ENCODE data around the gene PIP5K1B. TPM values are rescaled to one million over a fixed set of nuclear protein-coding genes. Genes with fewer than 3 reads are reported as not detected.

The PIP5K1B gene
- polyA plus RNA-seq, 1 donor (not counting 4 experiments of a cell fraction or from before 2014, with no cell fraction given): not detected

- H3K4me3 ChIP-seq (ENCODE audit: control insufficient read depth in 2 of 3, extremely low read depth in 1 of 3, insufficient read depth in 2 of 3, low read depth in 1 of 3, low read length in 3 of 3): no peak overlapping the region
- no peaks in the 10 kb centered on the region for H4K20me1 ChIP-seq (ENCODE audit: control insufficient read depth, extremely low read depth, insufficient read depth, low read length)
- H3K27me3 ChIP-seq (ENCODE audit: control insufficient read depth, extremely low read depth, insufficient read depth, low read length): no peaks in the 10 kb centered on the region
- H3K9me3 ChIP-seq (ENCODE audit: control insufficient read depth, low read depth, low read length): no peaks in the 10 kb centered on the region
- no peaks in the 10 kb centered on the region for H3K36me3 ChIP-seq (ENCODE audit: control insufficient read depth in 2 of 2, extremely low read depth in 1 of 2, insufficient read depth in 2 of 2, low read length in 2 of 2)
- H3K4me2 ChIP-seq (ENCODE audit: control insufficient read depth, extremely low read depth, insufficient read depth, low read depth, low read length): no peak overlapping the region
- dilution Hi-C loops (cut with MboI; ENCODE audit: extremely low pct_ligation_motif_present, low sequenced_read_pairs): no loop called here
- H3K79me2 ChIP-seq (ENCODE audit: control insufficient read depth, insufficient read depth, low read length): no peaks in the 10 kb centered on the region
- FAIRE-seq (no peak), DNase-seq (ENCODE audit: low read depth, low spot score) (no peak)
- H2AFZ ChIP-seq (ENCODE audit: control insufficient read depth, low read length): no peak overlapping the region
- no peaks in the 10 kb centered on the region for H3K9me1 ChIP-seq (ENCODE audit: control insufficient read depth, extremely low read depth, insufficient read depth, low read length)
- no peak for TF ChIP-seq EZH2 (IDR thresholded peaks at IDR 0.05; ENCODE audit: low read length)
- TF ChIP-seq, protein P1, sequence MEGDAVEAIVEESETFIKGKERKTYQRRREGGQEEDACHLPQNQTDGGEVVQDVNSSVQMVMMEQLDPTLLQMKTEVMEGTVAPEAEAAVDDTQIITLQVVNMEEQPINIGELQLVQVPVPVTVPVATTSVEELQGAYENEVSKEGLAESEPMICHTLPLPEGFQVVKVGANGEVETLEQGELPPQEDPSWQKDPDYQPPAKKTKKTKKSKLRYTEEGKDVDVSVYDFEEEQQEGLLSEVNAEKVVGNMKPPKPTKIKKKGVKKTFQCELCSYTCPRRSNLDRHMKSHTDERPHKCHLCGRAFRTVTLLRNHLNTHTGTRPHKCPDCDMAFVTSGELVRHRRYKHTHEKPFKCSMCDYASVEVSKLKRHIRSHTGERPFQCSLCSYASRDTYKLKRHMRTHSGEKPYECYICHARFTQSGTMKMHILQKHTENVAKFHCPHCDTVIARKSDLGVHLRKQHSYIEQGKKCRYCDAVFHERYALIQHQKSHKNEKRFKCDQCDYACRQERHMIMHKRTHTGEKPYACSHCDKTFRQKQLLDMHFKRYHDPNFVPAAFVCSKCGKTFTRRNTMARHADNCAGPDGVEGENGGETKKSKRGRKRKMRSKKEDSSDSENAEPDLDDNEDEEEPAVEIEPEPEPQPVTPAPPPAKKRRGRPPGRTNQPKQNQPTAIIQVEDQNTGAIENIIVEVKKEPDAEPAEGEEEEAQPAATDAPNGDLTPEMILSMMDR (optimal IDR thresholded peaks at IDR 0.05 in 1 of 3, IDR thresholded peaks at IDR 0.05 in 1 of 3, conservative IDR thresholded peaks at IDR 0.05 in 1 of 3; ENCODE audit: extremely low read depth in 1 of 3, insufficient read depth in 2 of 3, low read length in 3 of 3): no peak
- H3K27ac ChIP-seq (ENCODE audit: control insufficient read depth, insufficient read depth, low read length): no peak overlapping the region
- no peaks in the 10 kb centered on the region for H3K4me1 ChIP-seq (ENCODE audit: control insufficient read depth, extremely low read depth, insufficient read depth, low read length)
- H3K9ac ChIP-seq (ENCODE audit: control insufficient read depth, extremely low read depth, insufficient read depth, low read length): no peak overlapping the region
These were observed 88.7 kb downstream of the PIP5K1B start for GRCh38 chr9:68793605-68794343.

DNA sequence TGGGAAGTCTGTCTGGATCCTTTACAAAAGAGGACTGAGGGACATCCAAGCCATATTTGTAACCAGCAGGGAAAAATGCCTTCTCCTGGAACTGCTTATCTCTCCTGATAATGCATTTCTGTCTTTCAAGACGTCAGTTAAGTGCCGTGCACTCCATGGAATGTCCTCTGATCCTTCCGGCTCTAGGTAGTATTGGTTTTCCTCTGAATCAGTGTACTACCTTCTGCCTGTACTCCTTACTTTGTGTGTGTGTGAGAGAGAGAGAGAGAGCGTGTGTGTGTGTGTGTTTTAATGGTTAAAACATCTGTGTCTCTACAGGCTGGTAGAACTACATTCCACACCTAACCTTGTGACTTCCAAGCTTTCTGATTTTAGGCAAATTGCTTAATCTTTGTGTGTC, 89.9 kb downstream of the PIP5K1B start:
- FAIRE-seq: no peak
- dilution Hi-C loops (cut with MboI; ENCODE audit: extremely low pct_ligation_motif_present, low sequenced_read_pairs): no loop called here
- Histone ChIP-seq H3K27ac (ENCODE audit: control insufficient read depth, insufficient read depth, low read length) (no peak overlapping the region), H3K4me1 (ENCODE audit: control insufficient read depth, extremely low read depth, insufficient read depth, low read length) (no peaks in the 10 kb centered on the region), H3K9me1 (ENCODE audit: control insufficient read depth, extremely low read depth, insufficient read depth, low read length) (no peaks in the 10 kb centered on the region), H3K79me2 (ENCODE audit: control insufficient read depth, insufficient read depth, low read length) (no peaks in the 10 kb centered on the region), H3K36me3 (ENCODE audit: control insufficient read depth in 2 of 2, extremely low read depth in 1 of 2, insufficient read depth in 2 of 2, low read length in 2 of 2) (no peaks in the 10 kb centered on the region), H3K4me2 (ENCODE audit: control insufficient read depth, extremely low read depth, insufficient read depth, low read depth, low read length) (no peak overlapping the region), H3K9me3 (ENCODE audit: control insufficient read depth, low read depth, low read length) (no peaks in the 10 kb centered on the region), H3K4me3 (ENCODE audit: control insufficient read depth in 2 of 3, extremely low read depth in 1 of 3, insufficient read depth in 2 of 3, low read depth in 1 of 3, low read length in 3 of 3) (no peak overlapping the region), H3K9ac (ENCODE audit: control insufficient read depth, extremely low read depth, insufficient read depth, low read length) (no peak overlapping the region), H4K20me1 (ENCODE audit: control insufficient read depth, extremely low read depth, insufficient read depth, low read length) (no peaks in the 10 kb centered on the region), H2AFZ (ENCODE audit: control insufficient read depth, low read length) (no peak overlapping the region), H3K27me3 (ENCODE audit: control insufficient read depth, extremely low read depth, insufficient read depth, low read length) (no peaks in the 10 kb centered on the region)
- no peak for TF ChIP-seq EZH2 (IDR thresholded peaks at IDR 0.05; ENCODE audit: low read length)
- no peak for DNase-seq (ENCODE audit: low read depth, low spot score)

- no peaks in the 10 kb centered on the region for H3K9me3 ChIP-seq (ENCODE audit: control insufficient read depth, low read depth, low read length)
- H3K27ac ChIP-seq (ENCODE audit: control insufficient read depth, insufficient read depth, low read length): no peak overlapping the region
- H2AFZ ChIP-seq (ENCODE audit: control insufficient read depth, low read length): no peak overlapping the region
- H3K9me1 ChIP-seq (ENCODE audit: control insufficient read depth, extremely low read depth, insufficient read depth, low read length): no peaks in the 10 kb centered on the region
- dilution Hi-C loops (cut with MboI; ENCODE audit: extremely low pct_ligation_motif_present, low sequenced_read_pairs): no loop called here
- H3K36me3 ChIP-seq (ENCODE audit: control insufficient read depth in 2 of 2, extremely low read depth in 1 of 2, insufficient read depth in 2 of 2, low read length in 2 of 2): no peaks in the 10 kb centered on the region
- no peak for TF ChIP-seq EZH2 (IDR thresholded peaks at IDR 0.05; ENCODE audit: low read length)
- TF ChIP-seq, protein P1 (optimal IDR thresholded peaks at IDR 0.05 in 1 of 3, IDR thresholded peaks at IDR 0.05 in 1 of 3, conservative IDR thresholded peaks at IDR 0.05 in 1 of 3; ENCODE audit: extremely low read depth in 1 of 3, insufficient read depth in 2 of 3, low read length in 3 of 3): no peak
- no peaks in the 10 kb centered on the region for H4K20me1 ChIP-seq (ENCODE audit: control insufficient read depth, extremely low read depth, insufficient read depth, low read length)
- no peaks in the 10 kb centered on the region for H3K79me2 ChIP-seq (ENCODE audit: control insufficient read depth, insufficient read depth, low read length)
- H3K9ac ChIP-seq (ENCODE audit: control insufficient read depth, extremely low read depth, insufficient read depth, low read length): no peak overlapping the region
- no peak overlapping the region for H3K4me2 ChIP-seq (ENCODE audit: control insufficient read depth, extremely low read depth, insufficient read depth, low read depth, low read length)
- H3K4me3 ChIP-seq (ENCODE audit: control insufficient read depth in 2 of 3, extremely low read depth in 1 of 3, insufficient read depth in 2 of 3, low read depth in 1 of 3, low read length in 3 of 3): no peak overlapping the region
- H3K4me1 ChIP-seq (ENCODE audit: control insufficient read depth, extremely low read depth, insufficient read depth, low read length): no peaks in the 10 kb centered on the region
- no peak for FAIRE-seq
- no peak for DNase-seq (ENCODE audit: low read depth, low spot score)
- H3K27me3 ChIP-seq (ENCODE audit: control insufficient read depth, extremely low read depth, insufficient read depth, low read length): no peaks in the 10 kb centered on the region
These were observed 90.4 kb downstream of the PIP5K1B start for GRCh38 chr9:68795411-68795810.
